Activated naive CD4-positive, alpha-beta T cell treated with anti-CD3 and anti-CD28 coated beads, Interleukin-2, amount 50 U/mL, for 72 hours (primary cell): Measurements from ENCODE around the gene TSPAN8. TPM values are rescaled to one million over a fixed set of nuclear protein-coding genes. Genes with fewer than 3 reads are reported as not detected.

ENCODE experiments used
- ATAC-seq, 2 donors: fragments of 150-1000 bp; cut with Tn5 transposase; 2 replicates each; pipeline ENCODE4 v1.10.0; 2021; ENCODE audit warnings: mild to moderate bottlenecking in 2 of 2, moderate library complexity in 2 of 2
- DNase-seq, 2 donors: peaks; one replicate each; pipeline ENCODE4 v3.0.0; 2021 to 2022; ENCODE audit warnings: low spot score in 2 of 2
- H3K27ac Mint-ChIP-seq, 2 donors: one replicate each; pipeline ENCODE4 v1.8.0; 2022; ENCODE audit warnings: mild to moderate bottlenecking in 2 of 2, mixed read lengths in 2 of 2
- H3K36me3 Mint-ChIP-seq, 2 donors: one replicate each; pipeline ENCODE4 v1.8.0; 2022; ENCODE audit warnings: mixed read lengths in 2 of 2
- H3K9me3 Mint-ChIP-seq, 2 donors: one replicate each; pipeline ENCODE4 v1.8.0; 2022; ENCODE audit warnings: mixed read lengths in 2 of 2
- total RNA-seq, 2 donors: library from RNA; stranded (reverse); gene quantifications; one replicate each; pipeline ENCODE4 v1.2.3, GENCODE V29; 2022

TSPAN8 gene
- total RNA-seq, 2 donors from 2014 or later = not detected

DNA sequence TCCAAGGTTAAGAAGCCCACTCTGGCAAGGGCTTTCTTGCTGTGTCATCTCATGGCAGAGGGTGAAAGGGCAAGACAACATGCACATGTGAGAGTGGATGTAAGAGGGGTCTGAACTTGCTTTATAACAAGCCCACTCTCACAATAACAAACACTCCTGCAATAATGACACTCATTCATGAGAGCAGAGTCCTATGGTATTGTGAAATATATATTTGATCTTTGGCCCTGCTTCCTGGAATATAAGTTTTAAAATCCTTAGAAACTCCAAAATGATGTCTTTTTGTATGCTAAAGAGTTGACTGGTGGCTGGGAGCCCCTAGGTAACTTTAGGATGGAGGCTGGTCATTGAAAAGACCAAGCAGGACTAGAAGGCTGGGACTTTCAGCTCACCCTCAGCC, 51.8 kb downstream of the TSPAN8 start:
- ATAC-seq = no peak
- no peak overlapping the region for H3K27ac Mint-ChIP-seq
- peaks cover 4 to 8% of the 10 kb centered on the region in 2 donors for H3K9me3 Mint-ChIP-seq
- H3K36me3 Mint-ChIP-seq = no peaks in the 10 kb centered on the region
- no peak for DNase-seq

DNA sequence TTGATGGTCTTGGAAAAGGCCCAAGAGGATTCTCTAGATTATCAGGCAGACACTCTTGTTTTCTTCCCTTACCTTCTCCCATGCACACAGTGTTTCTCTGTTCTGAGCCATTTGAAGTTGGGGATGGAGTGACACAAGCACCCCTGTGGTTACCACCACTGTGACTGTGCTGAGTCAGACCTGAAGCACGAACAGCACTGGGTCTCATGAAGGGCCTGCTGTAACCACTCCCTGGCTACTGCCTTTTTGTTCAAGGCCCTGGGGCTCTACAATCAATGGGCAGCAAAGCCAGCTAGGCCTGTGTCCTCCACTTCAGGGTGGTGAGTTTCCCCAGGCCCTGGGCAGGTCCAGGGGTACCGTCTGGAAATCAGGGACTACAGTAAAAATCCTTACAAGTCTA, 65.5 kb downstream of the TSPAN8 start:
- DNase-seq (no peak), ATAC-seq (no peak)
- H3K9me3 Mint-ChIP-seq = peaks cover 8 to 9% of the 10 kb centered on the region in 2 donors
- H3K27ac Mint-ChIP-seq = no peak overlapping the region
- H3K36me3 Mint-ChIP-seq = peaks cover 0 to 4% of the 10 kb centered on the region in 2 donors

DNA sequence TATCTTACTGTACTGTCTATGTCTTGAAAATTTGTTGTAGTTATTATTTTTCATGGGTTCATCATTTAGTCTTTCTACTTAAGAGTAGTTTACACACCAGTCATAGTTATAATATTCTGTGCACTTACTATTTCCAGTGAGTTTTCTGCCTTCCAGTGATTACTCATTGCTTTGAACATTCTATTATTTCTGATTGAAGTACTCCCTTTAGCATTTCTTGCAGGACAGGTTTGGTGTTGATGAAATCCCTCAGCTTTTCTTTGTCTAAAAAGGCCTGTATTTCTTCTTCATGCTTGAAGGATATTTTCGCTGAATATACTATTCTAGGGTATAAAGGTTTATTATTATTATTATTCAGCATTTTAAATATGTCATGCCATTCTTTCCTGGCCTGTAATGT, 66.8 kb downstream of the TSPAN8 start:
- ATAC-seq (no peak), DNase-seq (no peak)
- Mint-ChIP-seq H3K36me3 (peaks cover 0 to 4% of the 10 kb centered on the region in 2 donors), H3K9me3 (peaks cover 8 to 9% of the 10 kb centered on the region in 2 donors), H3K27ac (no peak overlapping the region)

DNA sequence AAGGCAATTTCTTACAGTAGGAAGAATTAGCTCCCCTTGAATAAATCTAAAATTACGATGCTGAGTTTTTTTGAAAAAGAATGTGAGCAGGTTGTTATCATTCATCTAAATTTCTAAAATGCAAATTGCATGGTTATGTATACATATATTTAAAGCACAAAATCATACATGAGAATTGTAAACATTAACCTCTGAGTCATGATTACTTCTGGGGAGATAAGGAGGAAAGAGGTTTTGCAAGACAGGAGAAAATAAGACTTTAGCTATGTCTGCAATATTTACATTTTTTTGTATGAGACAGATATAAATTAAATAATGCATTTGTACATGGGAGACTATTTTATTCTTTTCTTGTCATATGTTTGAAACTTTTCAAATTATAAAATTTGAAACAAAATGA, 72.2 kb downstream of the TSPAN8 start:
- Mint-ChIP-seq H3K36me3 (peaks cover 0 to under 1% of the 10 kb centered on the region in 2 donors), H3K27ac (no peak overlapping the region), H3K9me3 (peaks cover 4 to 5% of the 10 kb centered on the region in 2 donors)
- ATAC-seq (no peak), DNase-seq (no peak)

DNA sequence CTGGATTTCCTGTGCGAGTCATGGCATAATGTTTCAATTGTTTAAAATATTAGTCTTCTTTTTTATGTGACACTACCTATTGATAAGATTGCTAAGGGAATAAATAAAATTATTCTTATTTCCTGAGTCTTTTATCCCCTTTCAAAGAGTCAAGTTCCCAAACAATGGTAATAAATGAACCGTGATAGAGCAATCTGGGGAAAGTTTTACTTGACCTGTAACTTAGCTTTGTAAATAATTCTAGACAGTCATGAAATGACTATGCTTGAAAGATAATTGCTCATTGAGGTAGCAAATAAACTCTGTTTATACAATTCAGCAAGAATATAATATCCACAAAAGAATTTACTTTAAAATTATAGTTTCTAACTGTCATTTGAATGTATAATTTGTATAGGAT, 82.1 kb downstream of the TSPAN8 start:
- Mint-ChIP-seq H3K36me3 (no peaks in the 10 kb centered on the region), H3K27ac (no peak overlapping the region), H3K9me3 (peaks cover 4 to 8% of the 10 kb centered on the region in 2 donors)
- no peak for DNase-seq
- no peak for ATAC-seq

Other genes with a start within 250 kb of the TSPAN8 start
- gene PTPRR, start 237.3 kb downstream of the TSPAN8 start, total RNA-seq = not detected